ENCODE measurements around the gene RRP8. TPM values are rescaled to one million over a fixed set of nuclear protein-coding genes. Genes with fewer than 3 reads are reported as not detected.

RRP8 gene
- total RNA-seq, 1 experiment from 2014 or later = 16.0 TPM

DNA sequence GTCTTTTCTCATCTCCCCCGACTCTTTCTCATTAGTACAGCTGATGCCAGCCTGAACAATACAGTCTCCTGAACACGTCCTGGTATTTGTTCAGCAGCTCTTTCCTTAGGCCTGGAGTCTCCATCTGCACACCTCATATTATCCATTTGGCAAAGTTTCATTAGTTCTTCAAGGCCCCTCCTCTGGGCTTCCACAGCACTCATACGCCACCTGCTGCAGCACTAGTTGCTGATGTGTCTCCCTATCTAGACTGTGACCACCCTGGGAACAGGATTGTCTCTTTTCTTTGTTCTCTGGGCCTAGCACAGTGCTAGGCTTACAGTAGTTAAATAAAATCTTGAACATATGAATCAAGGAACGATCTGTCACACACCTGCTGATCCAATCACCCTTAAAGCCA is 35.0 kb upstream of the RRP8 start:
- no peak overlapping the region for H2BK12ac ChIP-seq (ENCODE audit: insufficient read length, low read depth, low read length)

More for the DNA sequence above, 35.0 kb upstream of the RRP8 start:
- no peak overlapping the region for H2BK20ac ChIP-seq (ENCODE audit: low read depth, low read length, poor library complexity, severe bottlenecking)
- H3K27ac Mint-ChIP-seq = no peak overlapping the region
- H3K79me2 ChIP-seq (ENCODE audit: insufficient read depth, low read length) = no peaks in the 10 kb centered on the region
- no peak overlapping the region for H2AFZ ChIP-seq (ENCODE audit: low read length)
- no peak overlapping the region for H3K18ac ChIP-seq (ENCODE audit: insufficient read length, low read depth, low read length)
- no peak overlapping the region for H3K4ac ChIP-seq (ENCODE audit: low read depth, low read length)
- H3K14ac ChIP-seq (ENCODE audit: insufficient read depth, low read length) = no peak overlapping the region
- no peak overlapping the region for H3K4me3 Mint-ChIP-seq
- H3K23me2 ChIP-seq (ENCODE audit: insufficient read length, low read depth, low read length, poor library complexity, severe bottlenecking) = no peaks in the 10 kb centered on the region
- H3K4me1 ChIP-seq (ENCODE audit: insufficient read depth, low read length) = no peaks in the 10 kb centered on the region
- no peak overlapping the region for H4K8ac ChIP-seq (replicated peaks; ENCODE audit: insufficient read length, low read depth, low read length)
- no peaks in the 10 kb centered on the region for H3K9me3 Mint-ChIP-seq
- TF ChIP-seq, protein P1, sequence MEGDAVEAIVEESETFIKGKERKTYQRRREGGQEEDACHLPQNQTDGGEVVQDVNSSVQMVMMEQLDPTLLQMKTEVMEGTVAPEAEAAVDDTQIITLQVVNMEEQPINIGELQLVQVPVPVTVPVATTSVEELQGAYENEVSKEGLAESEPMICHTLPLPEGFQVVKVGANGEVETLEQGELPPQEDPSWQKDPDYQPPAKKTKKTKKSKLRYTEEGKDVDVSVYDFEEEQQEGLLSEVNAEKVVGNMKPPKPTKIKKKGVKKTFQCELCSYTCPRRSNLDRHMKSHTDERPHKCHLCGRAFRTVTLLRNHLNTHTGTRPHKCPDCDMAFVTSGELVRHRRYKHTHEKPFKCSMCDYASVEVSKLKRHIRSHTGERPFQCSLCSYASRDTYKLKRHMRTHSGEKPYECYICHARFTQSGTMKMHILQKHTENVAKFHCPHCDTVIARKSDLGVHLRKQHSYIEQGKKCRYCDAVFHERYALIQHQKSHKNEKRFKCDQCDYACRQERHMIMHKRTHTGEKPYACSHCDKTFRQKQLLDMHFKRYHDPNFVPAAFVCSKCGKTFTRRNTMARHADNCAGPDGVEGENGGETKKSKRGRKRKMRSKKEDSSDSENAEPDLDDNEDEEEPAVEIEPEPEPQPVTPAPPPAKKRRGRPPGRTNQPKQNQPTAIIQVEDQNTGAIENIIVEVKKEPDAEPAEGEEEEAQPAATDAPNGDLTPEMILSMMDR (conservative IDR thresholded peaks at IDR 0.05) = no peak
- no peaks in the 10 kb centered on the region for H4K20me1 ChIP-seq (ENCODE audit: control insufficient read depth, insufficient read depth, insufficient read length)
- no peak for DNase-seq
- H3K9ac ChIP-seq (ENCODE audit: extremely low read depth, insufficient read length, low read length) = no peak overlapping the region
- H3K23ac ChIP-seq (ENCODE audit: insufficient read length, low read depth, low read length) = no peak overlapping the region
- H2AK5ac ChIP-seq (ENCODE audit: insufficient read length, low read length) = no peak overlapping the region
- no peak overlapping the region for H3K27ac ChIP-seq (ENCODE audit: insufficient read length, low read depth, low read length)
- H3K79me1 ChIP-seq (ENCODE audit: insufficient read depth, low read depth, low read length, poor library complexity, severe bottlenecking) = no peaks in the 10 kb centered on the region
- no peak overlapping the region for H4K5ac ChIP-seq (ENCODE audit: insufficient read length, low read depth, low read length)
- no peaks in the 10 kb centered on the region for H3K4me1 Mint-ChIP-seq
- no peak overlapping the region for H3K4me2 ChIP-seq (ENCODE audit: insufficient read depth, insufficient read length, low read length)
- peaks cover under 1% of the 10 kb centered on the region; the same call in 1 of the 2 replicates for H3K27me3 Mint-ChIP-seq (ENCODE audit: low read depth)
- no peak overlapping the region for H2BK120ac ChIP-seq (ENCODE audit: low read depth, low read length, poor library complexity, severe bottlenecking)
- no peak overlapping the region for H2BK5ac ChIP-seq (ENCODE audit: insufficient read length, low read length)
- no CpG with 5 or more reads among the region's 4 CpGs for WGBS (ENCODE audit: extremely low coverage, insufficient read length, low lambda C conversion rate)
- no peak overlapping the region for H3T11ph ChIP-seq (ENCODE audit: low read length)
- no peak overlapping the region for H4K91ac ChIP-seq (ENCODE audit: insufficient read length, low read depth, low read length)
- H2BK15ac ChIP-seq (ENCODE audit: low read depth, low read length) = no peak overlapping the region
- H3K27me3 ChIP-seq (ENCODE audit: insufficient read depth, low read length) = no peaks in the 10 kb centered on the region
- H3K9me3 ChIP-seq (ENCODE audit: control insufficient read depth, low read depth, low read length) = no peaks in the 10 kb centered on the region
- no peaks in the 10 kb centered on the region; a peak in 1 of 7 replicates for H3K36me3 Mint-ChIP-seq (ENCODE audit: insufficient read depth in 1 of 3, low read depth in 3 of 3)
- H3K56ac ChIP-seq (ENCODE audit: insufficient read length, low read depth, low read length) = no peak overlapping the region
